HEK293 (cell line): ENCODE data around the gene NR0B2.

Source experiments
- ZNF785 ChIP-seq: fragments of 450-650 bp; formaldehyde crosslinking; IDR thresholded peaks from 2 replicates; pipeline ENCODE4 v1.5.1; 2016; ENCODE audit warnings: missing biosample characterization, missing genetic modification characterization
- TF ChIP-seq, protein P1 (sequence below): fragments of 450-650 bp; formaldehyde crosslinking; IDR thresholded peaks from 2 replicates; pipeline ENCODE4 v1.5.1; 2016; ENCODE audit warnings: missing biosample characterization, missing genetic modification characterization

DNA sequence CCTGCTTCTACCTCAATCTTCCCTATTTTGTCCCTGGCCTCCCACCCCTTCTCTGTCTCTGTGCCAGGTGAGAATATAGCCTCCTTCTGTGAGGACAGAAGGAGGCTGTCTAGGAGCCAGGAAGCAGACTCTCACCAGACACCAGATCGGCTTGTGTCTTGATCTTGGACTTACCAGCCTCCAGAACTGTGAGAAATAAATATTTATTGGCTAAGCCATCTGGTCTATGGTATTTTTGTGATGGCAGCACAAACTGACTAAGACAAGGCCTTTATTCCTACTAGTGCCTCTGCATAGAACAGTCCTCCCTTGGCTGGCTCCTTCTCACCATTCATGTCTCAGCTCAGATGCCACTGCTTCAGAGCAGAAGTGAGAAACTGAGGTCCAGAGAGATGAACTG is 25.5 kb downstream of the NR0B2 start:
- TF ChIP-seq, protein P1, sequence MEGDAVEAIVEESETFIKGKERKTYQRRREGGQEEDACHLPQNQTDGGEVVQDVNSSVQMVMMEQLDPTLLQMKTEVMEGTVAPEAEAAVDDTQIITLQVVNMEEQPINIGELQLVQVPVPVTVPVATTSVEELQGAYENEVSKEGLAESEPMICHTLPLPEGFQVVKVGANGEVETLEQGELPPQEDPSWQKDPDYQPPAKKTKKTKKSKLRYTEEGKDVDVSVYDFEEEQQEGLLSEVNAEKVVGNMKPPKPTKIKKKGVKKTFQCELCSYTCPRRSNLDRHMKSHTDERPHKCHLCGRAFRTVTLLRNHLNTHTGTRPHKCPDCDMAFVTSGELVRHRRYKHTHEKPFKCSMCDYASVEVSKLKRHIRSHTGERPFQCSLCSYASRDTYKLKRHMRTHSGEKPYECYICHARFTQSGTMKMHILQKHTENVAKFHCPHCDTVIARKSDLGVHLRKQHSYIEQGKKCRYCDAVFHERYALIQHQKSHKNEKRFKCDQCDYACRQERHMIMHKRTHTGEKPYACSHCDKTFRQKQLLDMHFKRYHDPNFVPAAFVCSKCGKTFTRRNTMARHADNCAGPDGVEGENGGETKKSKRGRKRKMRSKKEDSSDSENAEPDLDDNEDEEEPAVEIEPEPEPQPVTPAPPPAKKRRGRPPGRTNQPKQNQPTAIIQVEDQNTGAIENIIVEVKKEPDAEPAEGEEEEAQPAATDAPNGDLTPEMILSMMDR (tag by site-specific recombination) = no peak
- TF ChIP-seq ZNF785 = no peak
